Measurements from ENCODE around the gene APBA1. TPM values are rescaled to one million over a fixed set of nuclear protein-coding genes. Genes with fewer than 3 reads are reported as not detected.

Gene APBA1
- total RNA-seq, 1 donor from 2014 or later, result 4.9 TPM

GRCh38 chr9:69574057-69574456 lies 98.1 kb downstream of the APBA1 start:
- DNase-seq, result peak; percentile 54

DNA sequence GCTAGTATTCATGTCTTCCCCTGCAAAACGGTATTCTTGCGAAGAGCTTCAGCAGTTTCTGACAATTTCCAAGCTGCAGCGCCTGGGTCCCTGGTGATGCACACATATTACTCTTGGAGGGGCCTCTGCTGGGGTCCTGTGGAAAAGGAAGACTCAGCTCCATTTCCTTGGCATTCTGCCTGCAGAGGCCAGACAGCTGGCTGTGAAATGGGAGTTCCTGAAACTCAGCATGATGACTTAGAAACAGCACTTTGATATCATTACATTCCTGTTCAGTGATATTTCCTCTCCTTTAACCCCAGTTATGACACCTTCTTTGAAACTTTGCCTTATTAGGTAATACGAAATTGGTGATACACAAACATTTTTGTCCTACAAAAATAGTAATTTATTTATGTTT lies 98.5 kb downstream of the APBA1 start:
- DNase-seq, result peak; percentile 92

DNA sequence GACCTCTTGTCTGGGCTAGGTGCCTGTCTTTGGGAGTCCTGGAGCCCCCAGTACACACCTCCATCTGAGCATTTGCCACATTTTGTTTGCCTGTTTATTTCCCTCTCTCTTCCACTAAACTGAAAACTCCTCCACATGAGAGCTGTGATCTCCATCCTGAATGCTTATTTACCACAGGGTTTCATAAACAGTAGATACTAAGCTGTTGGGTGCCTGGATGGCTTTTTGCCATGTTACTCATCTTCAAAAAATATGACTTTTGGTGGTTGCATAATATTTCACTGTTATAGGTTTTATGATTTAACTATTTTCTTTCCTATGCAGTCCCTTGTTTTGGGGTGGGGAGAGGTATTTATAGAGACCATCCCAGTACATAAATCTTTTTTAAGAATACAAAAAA lies 99.6 kb downstream of the APBA1 start:
- DNase-seq, result no peak

- peak; percentile 44 for DNase-seq
Measured at GRCh38 chr9:69571032-69571431, 101.1 kb downstream of the APBA1 start.

DNA sequence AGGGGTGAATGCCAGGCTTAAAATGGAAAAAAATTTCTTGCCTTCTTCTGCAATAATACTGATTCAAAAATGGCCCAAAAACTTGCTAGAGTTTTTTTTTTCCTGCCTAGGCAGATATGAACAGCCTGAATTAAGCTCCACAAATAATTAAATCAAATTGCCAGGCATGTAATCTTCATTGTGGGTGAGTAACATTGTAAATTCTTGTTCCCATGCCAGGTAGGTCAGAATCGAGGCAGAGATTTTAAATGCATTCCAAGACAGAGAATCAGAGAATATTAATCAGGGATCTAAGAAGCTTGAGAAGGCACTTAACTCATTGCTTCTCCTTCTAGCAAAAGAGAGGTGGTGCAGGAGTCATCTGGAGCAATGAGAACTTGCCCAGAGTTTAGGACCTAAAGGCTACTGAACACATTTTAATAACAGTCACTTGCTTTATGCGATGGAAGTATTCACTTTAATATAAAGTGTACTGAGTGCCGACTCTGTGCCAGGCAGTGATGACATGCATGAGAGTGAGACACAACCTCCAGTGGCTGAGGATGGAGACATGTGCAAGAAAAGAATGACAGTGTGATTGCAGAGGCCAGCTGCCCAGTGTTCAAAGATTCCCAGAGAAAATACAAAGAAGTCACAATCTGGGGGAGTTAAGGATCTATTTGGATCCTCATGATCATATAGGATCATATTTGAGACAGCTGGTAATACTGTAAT lies 102.3 kb downstream of the APBA1 start:
- DNase-seq, result peak; percentile 46

GRCh38 chr9:69564557-69564956 lies 107.6 kb downstream of the APBA1 start:
- DNase-seq, result no peak

GRCh38 chr9:69559126-69559525 lies 113.0 kb downstream of the APBA1 start:
- DNase-seq, result no peak

DNA sequence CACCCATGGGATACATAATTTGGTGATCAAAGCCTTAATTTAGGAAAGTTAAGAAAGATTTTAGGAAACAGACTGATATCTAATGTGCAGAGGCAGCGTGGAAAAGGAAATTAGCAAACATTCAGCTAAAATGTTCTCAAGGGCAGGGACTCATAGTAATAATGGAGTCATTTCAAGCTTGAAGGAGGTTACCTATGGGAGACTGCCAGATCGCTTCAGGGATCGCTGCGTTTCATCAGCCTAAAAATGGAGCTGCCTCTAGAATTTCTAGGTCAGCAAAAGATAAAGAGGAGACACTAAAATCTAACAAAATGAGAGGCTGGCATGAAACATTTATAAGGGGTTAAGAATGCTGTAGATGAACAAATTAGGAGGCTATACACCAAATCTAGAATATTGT lies 115.5 kb downstream of the APBA1 start:
- DNase-seq, result no peak

GRCh38 chr9:69555802-69556201 lies 116.4 kb downstream of the APBA1 start:
- DNase-seq, result no peak

- no peak for DNase-seq
Measured at GRCh38 chr9:69554945-69555344, 117.2 kb downstream of the APBA1 start.

DNA sequence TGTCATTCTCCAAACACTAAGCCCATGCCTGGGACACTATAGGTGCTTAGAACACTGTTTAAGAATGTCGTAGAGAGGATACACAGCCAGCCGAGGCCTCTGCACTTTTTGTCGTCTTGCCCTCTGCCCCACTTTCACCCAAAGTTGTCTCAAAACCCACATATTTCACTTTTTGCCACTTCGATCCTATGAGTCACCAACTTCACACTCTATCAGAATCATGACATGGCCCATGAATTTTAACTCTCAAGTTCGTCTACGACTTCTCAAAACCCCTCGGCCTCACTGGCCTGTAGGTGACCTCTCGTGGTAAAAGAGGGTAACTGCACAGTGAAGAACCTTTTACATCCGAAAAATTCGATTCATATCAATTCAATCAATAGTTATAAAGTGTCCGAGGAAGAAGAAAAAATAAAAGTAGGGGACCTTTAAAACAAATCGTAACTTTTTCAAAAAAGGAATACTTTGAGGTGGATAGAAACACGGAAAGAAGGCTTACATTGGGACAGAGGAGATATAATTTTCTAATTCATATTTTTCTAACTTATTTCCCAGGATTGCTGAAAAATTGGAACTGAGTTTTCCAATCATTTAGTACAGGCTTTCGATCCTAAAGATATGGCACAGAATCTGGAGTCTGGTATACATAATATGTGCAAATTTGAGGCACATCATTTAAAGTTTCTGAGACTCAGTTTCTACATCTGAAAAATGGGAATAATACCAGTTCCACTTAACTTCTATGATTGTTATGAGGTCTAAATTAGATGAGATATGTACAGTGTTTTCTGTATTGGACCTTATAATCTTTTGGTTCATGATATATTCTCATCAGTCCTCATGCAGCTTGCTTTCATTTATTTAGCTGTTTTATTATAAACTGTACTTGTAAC lies 122.6 kb downstream of the APBA1 start:
- peak; percentile 80 for DNase-seq

DNA sequence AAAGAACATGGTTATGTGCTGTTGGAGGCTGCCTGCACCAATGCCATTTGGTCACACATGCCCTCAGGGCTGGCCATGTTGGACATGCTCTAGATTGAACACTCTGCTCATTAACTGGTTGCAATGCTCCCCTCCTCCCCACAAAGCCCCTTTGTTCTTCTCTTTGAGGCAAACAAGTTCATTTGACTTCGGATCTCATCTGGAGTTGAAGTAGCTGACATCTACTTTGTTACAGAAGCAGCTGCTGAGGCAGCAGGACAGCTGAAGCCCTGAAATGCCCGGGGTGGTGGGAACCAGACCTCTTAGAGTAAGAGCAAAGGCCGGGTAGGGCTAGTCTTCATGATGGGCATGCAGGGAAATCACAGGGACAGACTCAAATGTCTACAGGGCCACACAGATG lies 123.5 kb downstream of the APBA1 start:
- DNase-seq, result no peak

DNA sequence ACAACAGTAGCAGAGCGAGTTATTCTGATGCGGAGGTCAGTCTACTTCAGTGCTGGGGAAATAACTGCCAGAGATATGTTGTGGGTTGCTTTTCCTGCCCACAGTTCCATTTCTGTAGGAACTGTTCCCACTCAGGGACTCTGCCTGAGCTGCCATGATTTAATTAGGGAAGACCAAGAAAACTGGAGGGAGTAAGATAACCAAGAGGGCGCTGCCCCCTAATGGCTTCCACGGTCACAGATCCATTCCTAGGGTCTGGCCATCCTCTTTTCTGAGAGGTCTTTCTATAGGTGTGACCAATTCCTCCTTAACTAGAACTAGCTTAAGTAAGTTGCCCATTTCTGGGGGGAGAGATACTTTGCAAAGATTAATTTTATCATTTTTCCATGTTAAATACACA lies 125.9 kb downstream of the APBA1 start:
- peak; percentile 75 for DNase-seq

DNA sequence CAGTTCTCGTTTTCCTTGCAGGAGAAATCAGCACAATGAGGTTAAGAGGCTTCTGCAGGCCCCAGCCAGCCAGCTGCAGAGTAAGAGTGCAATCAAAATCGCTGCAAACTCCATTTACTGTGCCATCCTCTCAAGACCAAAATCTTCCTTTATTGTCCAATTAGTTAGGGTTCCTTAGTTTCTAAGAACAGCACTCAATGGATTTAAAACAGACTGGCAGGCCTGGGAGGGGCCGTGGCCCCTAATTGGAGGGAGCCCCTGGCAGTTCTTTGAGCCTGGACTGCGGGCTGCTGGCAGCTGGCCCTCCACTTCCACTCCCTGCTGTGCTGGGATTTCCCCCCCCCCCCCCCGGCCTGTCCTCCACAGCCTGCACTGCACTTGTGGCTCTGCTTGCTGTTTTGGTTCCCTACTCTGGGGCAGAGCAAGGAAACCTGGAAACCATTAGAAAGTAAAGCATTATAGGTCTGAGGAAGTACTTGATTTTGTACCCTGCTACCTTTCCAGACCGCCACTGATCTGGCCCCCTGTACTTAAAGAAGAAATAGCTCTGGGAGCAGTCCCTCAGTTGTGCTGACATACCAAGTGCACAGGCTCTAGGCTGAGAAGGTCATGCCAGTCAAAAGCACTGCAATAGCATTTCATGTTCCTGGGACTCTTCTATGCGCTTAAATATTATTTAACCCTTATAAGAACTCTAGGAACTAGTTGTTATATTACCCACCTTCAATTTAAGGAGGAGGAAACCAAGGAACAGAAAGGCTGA lies 129.0 kb downstream of the APBA1 start:
- DNase-seq, result no peak

DNA sequence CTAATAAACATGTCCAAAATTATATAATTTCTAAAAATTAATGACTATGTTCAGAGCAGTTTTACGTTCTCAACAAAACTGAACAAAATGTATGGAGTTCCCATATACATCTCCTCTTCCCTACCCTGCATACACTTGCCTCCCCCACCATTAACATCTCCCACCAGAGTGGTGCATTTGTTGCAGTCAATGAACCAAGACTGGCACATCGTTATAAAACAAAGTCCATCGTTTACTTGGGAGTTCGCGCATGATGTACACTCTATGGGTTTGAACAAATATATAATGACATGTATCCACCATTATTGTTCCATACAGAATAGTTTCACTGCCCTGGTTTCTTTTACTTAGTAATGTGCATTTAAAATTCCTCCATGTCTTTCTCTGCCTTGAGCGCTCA lies 130.1 kb downstream of the APBA1 start:
- DNase-seq, result no peak

DNA sequence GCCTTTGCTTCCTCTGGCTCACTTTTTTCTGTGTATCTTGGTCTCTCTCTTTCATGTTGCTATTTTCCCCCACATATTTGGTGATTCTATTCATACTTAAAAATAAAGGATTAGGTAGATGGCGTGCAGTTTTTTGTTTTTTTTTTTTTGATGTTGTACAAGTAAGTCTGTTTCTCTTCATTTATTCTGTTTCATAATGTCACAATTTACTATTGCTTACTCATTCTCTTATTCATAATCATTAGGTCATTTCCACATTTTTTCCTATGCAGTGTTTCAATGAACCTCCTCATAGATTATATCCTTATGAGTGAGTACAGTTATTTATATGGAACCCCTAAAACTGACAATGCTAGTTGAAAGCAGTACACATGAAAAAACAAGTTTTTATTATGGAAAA lies 136.3 kb downstream of the APBA1 start:
- no peak for DNase-seq

- DNase-seq, result no peak
Measured at GRCh38 chr9:69535286-69535832, 136.8 kb downstream of the APBA1 start.

- no peak for DNase-seq
Measured at GRCh38 chr9:69532396-69532795, 139.8 kb downstream of the APBA1 start.

DNA sequence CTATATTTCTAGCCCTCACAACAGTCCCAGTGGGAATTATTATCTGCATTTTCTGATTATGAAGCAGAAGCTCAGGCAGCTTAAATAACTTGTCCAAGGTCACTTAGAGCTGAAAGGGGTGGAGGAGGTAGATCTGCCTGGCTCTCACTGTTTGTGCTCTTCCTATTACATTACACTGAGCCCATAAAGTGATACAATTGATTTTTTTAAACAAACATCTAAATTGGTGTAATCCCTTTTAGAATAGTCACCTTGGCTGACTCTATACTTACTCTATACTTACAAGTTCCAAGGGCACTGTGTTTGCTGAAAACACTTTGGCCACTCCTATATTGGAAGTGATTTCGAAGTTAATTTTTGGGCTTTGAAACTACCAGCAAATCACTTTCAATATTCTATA lies 144.7 kb downstream of the APBA1 start:
- DNase-seq, result no peak

DNA sequence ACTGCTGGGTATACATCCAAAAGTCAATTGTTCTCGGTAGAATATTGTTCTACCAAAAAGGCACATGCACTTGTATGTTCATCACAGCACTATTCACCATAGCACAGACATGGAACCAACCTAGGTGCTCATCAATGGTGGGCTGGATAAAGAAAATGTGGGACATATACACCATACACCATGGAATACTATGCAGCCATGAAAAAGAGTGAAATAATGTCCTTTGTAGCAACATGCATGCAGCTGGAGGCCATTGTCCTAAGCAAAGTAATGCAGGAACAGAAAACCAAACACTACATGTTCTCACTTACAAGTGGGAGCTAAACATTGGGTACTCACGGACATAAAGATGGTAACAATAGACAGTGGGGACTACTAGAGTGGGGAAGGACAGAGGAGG lies 145.5 kb downstream of the APBA1 start:
- DNase-seq, result no peak

DNA sequence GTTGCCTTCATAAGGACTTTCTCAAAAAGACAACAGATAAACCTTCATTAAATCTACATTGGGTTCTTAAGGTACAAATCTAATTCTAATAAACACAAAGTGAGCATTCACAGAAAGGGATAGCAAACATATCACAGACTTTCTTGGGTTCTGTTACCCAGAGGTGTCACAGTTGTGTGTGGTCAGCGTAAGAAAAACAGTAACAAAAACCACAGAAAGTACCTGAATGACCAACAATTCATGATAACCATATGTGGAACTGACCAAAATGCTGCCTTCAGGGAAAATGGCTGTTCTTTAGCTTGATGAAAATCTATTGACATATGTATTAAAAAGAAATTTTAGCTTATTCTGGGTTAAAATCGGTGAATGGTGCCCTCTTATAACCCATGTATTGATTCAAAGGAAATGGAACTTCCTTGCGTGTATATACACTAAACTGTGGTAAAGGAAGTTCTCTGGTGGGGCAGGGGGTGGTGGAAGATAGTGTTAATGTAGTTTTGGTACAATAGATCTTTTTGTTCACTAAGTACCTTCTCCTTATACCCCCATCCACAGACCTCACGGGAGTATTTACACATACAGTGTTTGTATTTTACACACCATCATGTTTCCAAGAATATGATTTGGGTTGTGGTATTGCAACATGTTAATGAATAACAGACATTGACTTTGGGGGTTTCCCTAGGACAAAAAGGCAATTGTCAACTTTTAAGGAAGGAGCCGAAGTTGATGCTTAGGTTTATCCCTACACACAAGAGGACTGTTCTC lies 152.5 kb downstream of the APBA1 start:
- peak; percentile 35 for DNase-seq

All from dermis blood vessel endothelial cell (primary cell).